ENCODE measurements around the gene LRRC56. TPM values are rescaled to one million over a fixed set of nuclear protein-coding genes. Genes with fewer than 3 reads are reported as not detected.

LRRC56 gene
- total and polyA plus RNA-seq, 2 donors (not counting 1 experiment from before 2014, with no cell fraction given) = 0.28 to 1.3 TPM

DNA sequence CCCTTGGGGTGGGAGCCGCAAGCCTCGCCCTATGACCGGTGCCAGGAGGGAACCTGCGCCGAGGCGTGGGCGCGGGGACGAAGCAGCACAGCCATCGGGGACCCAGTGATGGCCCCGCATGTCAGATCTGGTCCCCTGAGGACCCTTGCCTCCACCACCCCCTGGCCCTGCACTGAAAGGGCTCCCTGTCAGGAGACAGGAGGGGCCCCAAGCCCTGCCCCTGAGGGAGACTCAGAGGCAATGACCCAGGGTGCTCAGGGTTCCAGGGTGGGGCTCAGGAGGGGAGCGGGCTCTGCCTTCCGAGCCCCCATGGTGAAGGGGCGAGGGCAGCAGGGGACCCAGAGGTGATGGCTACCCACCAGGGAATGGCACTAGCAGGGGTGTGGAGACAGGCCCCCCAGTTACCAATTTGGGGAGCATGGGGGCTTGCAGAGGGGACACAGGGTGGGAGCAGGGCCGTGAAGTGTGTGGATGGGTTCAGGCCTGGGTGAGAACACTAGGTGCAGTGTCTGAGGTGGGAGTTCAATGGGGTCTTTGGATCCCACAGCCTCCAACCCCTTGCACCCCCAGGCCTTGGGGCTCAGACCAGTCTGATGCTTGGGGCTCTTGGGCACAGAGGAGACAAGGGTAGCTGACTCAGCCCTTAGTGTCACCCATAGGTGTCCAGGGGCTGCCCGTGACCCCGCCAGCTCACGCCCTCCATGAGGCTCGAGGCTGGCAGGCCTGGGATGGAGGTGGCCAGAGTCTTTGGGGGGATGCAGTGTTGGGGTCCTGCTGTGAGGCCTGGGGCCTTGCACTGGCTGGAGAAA is 499 bp downstream of the LRRC56 start:
- TF ChIP-seq, protein P1, sequence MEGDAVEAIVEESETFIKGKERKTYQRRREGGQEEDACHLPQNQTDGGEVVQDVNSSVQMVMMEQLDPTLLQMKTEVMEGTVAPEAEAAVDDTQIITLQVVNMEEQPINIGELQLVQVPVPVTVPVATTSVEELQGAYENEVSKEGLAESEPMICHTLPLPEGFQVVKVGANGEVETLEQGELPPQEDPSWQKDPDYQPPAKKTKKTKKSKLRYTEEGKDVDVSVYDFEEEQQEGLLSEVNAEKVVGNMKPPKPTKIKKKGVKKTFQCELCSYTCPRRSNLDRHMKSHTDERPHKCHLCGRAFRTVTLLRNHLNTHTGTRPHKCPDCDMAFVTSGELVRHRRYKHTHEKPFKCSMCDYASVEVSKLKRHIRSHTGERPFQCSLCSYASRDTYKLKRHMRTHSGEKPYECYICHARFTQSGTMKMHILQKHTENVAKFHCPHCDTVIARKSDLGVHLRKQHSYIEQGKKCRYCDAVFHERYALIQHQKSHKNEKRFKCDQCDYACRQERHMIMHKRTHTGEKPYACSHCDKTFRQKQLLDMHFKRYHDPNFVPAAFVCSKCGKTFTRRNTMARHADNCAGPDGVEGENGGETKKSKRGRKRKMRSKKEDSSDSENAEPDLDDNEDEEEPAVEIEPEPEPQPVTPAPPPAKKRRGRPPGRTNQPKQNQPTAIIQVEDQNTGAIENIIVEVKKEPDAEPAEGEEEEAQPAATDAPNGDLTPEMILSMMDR (conservative IDR thresholded peaks at IDR 0.05 in 1 of 2, IDR thresholded peaks at IDR 0.05 in 1 of 2; ENCODE audit: low read depth in 1 of 2, low read length in 2 of 2) = no peak
- no peak for TF ChIP-seq EZH2 (IDR thresholded peaks at IDR 0.05; ENCODE audit: low read length, missing control alignments)
- Histone ChIP-seq H4K20me1 (ENCODE audit: control insufficient read depth, extremely low read depth, insufficient read depth, low read length) (no peaks in the 10 kb centered on the region), H2AFZ (ENCODE audit: low read length) (peak overlapping the region; percentile 26), H3K4me3 (replicated peaks in 1 of 4; ENCODE audit: control extremely low read depth in 1 of 4, insufficient read depth in 1 of 4, low read depth in 3 of 4, low read length in 4 of 4) (peak overlapping the region; percentile 24 to 49 (median 38)), H3K36me3 (ENCODE audit: control insufficient read depth, insufficient read depth, low read length) (peaks cover 5% of the 10 kb centered on the region), H3K27ac (ENCODE audit: insufficient read depth, low read length) (peak overlapping the region; percentile 71), H3K9me3 (ENCODE audit: control insufficient read depth, insufficient read depth, low read depth, low read length) (no peaks in the 10 kb centered on the region), H3K79me2 (ENCODE audit: control insufficient read depth, insufficient read depth, low read length) (peaks cover 12% of the 10 kb centered on the region), H3K27me3 (ENCODE audit: control insufficient read depth, insufficient read depth, low read length) (no peaks in the 10 kb centered on the region), H3K4me2 (ENCODE audit: extremely low read depth, insufficient read depth, low read length) (peak overlapping the region; percentile 81), H3K4me1 (ENCODE audit: control insufficient read depth, extremely low read depth, insufficient read depth, low read length) (no peaks in the 10 kb centered on the region), H3K9ac (ENCODE audit: insufficient read depth, low read length) (peak overlapping the region; percentile 46)
- no peak for DNase-seq (ENCODE audit: low read depth in 2 of 2)

DNA sequence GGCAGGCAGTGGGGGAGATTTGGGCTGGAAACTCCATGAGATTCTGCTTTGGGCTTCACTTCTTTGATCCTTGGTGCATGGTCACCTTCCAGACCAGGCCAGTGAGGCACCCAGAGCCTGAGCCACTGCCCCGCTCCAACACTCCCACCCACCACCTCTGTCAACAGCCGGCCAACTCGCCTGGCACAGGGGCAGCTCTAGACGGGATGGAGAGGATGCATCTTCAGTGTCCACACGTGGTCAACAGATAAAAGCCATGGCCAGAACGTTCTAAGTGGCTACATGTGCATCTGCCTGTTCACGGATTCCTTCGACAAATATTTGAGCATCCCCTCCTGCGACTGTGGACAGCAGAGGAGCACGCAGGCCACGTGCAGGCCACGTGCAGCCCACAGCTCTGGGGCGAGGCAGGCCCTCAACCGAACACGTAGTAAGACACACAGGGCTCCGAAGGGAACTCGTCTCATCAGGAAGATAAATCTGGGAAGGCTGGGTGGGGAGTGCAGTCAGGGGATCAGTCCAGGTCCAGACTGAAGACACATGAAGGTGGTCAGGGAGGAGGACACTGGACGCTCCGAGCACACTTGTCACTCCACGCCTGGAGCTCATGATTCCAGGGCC is 1.2 kb downstream of the LRRC56 start:
- Histone ChIP-seq H3K4me3 (replicated peaks in 1 of 4; ENCODE audit: control extremely low read depth in 1 of 4, insufficient read depth in 1 of 4, low read depth in 3 of 4, low read length in 4 of 4) (no peak overlapping the region), H4K20me1 (ENCODE audit: control insufficient read depth, extremely low read depth, insufficient read depth, low read length) (no peaks in the 10 kb centered on the region), H3K4me1 (ENCODE audit: control insufficient read depth, extremely low read depth, insufficient read depth, low read length) (no peaks in the 10 kb centered on the region), H2AFZ (ENCODE audit: low read length) (no peak overlapping the region), H3K9ac (ENCODE audit: insufficient read depth, low read length) (no peak overlapping the region), H3K79me2 (ENCODE audit: control insufficient read depth, insufficient read depth, low read length) (peaks cover 12% of the 10 kb centered on the region), H3K9me3 (ENCODE audit: control insufficient read depth, insufficient read depth, low read depth, low read length) (no peaks in the 10 kb centered on the region), H3K27ac (ENCODE audit: insufficient read depth, low read length) (no peak overlapping the region), H3K27me3 (ENCODE audit: control insufficient read depth, insufficient read depth, low read length) (no peaks in the 10 kb centered on the region), H3K4me2 (ENCODE audit: extremely low read depth, insufficient read depth, low read length) (no peak overlapping the region), H3K36me3 (ENCODE audit: control insufficient read depth, insufficient read depth, low read length) (peaks cover 2% of the 10 kb centered on the region)
- no peak for TF ChIP-seq EZH2 (IDR thresholded peaks at IDR 0.05; ENCODE audit: low read length, missing control alignments)
- TF ChIP-seq, protein P1 (conservative IDR thresholded peaks at IDR 0.05 in 1 of 2, IDR thresholded peaks at IDR 0.05 in 1 of 2; ENCODE audit: low read depth in 1 of 2, low read length in 2 of 2) = no peak
- DNase-seq (ENCODE audit: low read depth in 2 of 2) = no peak

DNA sequence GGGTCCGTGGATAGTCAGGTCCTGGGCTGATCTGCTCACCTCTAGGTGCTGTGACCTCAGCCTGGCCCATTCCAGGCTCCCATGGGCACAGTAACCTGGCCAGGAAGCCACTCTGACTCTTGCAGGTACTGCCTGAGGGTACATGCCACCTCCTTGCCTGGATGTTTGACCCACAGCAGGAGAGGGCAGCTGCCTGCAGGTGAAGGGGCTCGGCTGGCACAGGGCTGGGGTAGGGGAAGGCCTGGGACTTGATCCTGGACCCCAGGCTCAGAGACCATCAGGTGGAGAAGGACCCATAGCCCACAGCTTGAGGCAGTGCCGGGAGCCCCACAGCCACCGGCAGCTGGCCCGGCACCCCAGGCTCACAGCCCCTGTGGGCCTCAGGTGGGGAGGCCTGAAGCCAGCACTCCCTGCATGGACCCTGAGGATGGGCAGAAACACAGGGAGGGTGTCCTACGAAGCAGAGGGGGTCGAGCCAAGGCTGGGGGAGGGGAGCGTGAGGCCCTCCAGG is 2.7 kb downstream of the LRRC56 start:
- no peak for TF ChIP-seq EZH2 (IDR thresholded peaks at IDR 0.05; ENCODE audit: low read length, missing control alignments)
- TF ChIP-seq, protein P1 (conservative IDR thresholded peaks at IDR 0.05 in 1 of 2, IDR thresholded peaks at IDR 0.05 in 1 of 2; ENCODE audit: low read depth in 1 of 2, low read length in 2 of 2) = no peak
- Histone ChIP-seq H3K9ac (ENCODE audit: insufficient read depth, low read length) (no peak overlapping the region), H3K4me1 (ENCODE audit: control insufficient read depth, extremely low read depth, insufficient read depth, low read length) (no peaks in the 10 kb centered on the region), H3K27ac (ENCODE audit: insufficient read depth, low read length) (no peak overlapping the region), H4K20me1 (ENCODE audit: control insufficient read depth, extremely low read depth, insufficient read depth, low read length) (no peaks in the 10 kb centered on the region), H3K36me3 (ENCODE audit: control insufficient read depth, insufficient read depth, low read length) (no peaks in the 10 kb centered on the region), H3K4me2 (ENCODE audit: extremely low read depth, insufficient read depth, low read length) (no peak overlapping the region), H3K4me3 (replicated peaks in 1 of 4; ENCODE audit: control extremely low read depth in 1 of 4, insufficient read depth in 1 of 4, low read depth in 3 of 4, low read length in 4 of 4) (no peak overlapping the region), H3K9me3 (ENCODE audit: control insufficient read depth, insufficient read depth, low read depth, low read length) (no peaks in the 10 kb centered on the region), H2AFZ (ENCODE audit: low read length) (no peak overlapping the region), H3K79me2 (ENCODE audit: control insufficient read depth, insufficient read depth, low read length) (no peaks in the 10 kb centered on the region), H3K27me3 (ENCODE audit: control insufficient read depth, insufficient read depth, low read length) (no peaks in the 10 kb centered on the region)
- no peak for DNase-seq (ENCODE audit: low read depth in 2 of 2)

All from fibroblast of lung (primary cell).